ENCODE measurements around the gene ATP8B1. TPM values are rescaled to one million over a fixed set of nuclear protein-coding genes. Genes with fewer than 3 reads are reported as not detected.

ATP8B1 gene
- total RNA-seq, 3 donors from 2014 or later, result 175 to 406 (median 316) TPM

DNA sequence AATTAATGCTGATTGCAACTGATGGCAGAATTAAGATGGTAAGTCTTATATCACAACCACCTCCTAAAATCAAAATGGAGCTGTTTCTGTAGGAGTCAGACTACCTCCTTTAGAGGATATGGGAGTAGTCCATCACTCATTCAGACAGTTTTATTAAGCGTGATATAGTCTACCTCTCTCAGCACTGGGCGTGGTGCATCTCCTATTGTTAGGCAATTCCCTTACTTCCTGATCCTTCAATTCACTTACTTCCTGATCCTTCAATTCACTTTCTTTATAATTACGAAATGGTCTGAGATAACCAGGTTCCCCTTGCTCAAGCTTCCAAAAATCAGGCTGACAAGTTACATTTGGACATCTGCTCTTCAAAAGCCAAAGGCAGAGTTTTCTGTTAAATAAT lies 31.9 kb downstream of the ATP8B1 start:
- intact Hi-C loops (cut with DNase I, micrococcal nuclease), result no loop called here
- peak; percentile 87 for ATAC-seq
- Histone ChIP-seq H3K4me1 (ENCODE audit: low read depth) (peaks cover 80% of the 10 kb centered on the region), H3K9me3 (no peaks in the 10 kb centered on the region), H3K36me3 (ENCODE audit: low read depth) (no peaks in the 10 kb centered on the region), H3K4me3 (no peak overlapping the region)
- peak in 1 of 3 donors; percentile 83 for DNase-seq
- TF ChIP-seq, protein P1, sequence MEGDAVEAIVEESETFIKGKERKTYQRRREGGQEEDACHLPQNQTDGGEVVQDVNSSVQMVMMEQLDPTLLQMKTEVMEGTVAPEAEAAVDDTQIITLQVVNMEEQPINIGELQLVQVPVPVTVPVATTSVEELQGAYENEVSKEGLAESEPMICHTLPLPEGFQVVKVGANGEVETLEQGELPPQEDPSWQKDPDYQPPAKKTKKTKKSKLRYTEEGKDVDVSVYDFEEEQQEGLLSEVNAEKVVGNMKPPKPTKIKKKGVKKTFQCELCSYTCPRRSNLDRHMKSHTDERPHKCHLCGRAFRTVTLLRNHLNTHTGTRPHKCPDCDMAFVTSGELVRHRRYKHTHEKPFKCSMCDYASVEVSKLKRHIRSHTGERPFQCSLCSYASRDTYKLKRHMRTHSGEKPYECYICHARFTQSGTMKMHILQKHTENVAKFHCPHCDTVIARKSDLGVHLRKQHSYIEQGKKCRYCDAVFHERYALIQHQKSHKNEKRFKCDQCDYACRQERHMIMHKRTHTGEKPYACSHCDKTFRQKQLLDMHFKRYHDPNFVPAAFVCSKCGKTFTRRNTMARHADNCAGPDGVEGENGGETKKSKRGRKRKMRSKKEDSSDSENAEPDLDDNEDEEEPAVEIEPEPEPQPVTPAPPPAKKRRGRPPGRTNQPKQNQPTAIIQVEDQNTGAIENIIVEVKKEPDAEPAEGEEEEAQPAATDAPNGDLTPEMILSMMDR (IDR thresholded peaks at IDR 0.05), result no peak

DNA sequence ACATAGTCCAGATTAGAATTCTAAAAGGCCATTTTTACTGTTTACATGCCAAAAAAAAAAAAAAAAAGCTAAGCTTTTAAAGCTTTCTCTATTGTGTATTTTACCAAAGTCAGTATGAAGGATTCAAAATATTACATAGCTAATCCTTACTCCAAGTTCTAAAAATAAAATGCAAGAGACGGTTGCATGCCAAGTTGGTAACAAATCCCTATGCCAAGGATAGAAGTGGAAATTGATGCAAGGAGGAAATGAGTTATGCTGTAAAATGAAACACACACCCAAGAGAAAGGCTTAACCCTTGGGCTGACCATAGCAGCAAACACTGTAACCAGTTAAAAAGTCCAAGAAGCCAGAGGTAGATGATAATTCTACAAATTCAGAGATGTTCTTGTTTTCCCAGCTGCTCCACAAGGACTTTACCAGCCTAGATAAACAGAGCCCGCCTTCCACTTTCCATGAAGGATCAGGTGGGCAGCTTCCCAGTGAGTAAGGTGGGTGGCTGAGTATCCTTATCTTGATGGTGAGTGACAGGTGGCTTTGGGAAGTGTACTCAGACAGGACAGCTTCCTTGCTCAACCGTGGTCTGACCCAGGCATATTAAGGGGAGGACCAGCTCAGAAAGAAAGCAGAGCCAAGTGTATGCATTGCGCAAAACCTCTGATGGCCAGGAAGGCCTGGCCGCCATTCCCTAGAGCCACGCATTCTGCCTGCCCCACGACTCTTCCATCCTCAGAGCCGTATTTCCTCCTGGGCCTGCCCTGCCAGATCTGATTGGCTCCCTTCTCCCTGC lies 34.4 kb downstream of the ATP8B1 start:
- H3K4me1 ChIP-seq (ENCODE audit: low read depth), result peaks cover 58% of the 10 kb centered on the region
- TF ChIP-seq, protein P1 (IDR thresholded peaks at IDR 0.05), result no peak
- H3K36me3 ChIP-seq (ENCODE audit: low read depth), result no peaks in the 10 kb centered on the region
- intact Hi-C loops (cut with DNase I, micrococcal nuclease), result no loop called here
- no peak overlapping the region for H3K4me3 ChIP-seq
- DNase-seq, result no peak
- ATAC-seq, result peak; percentile 66
- no peaks in the 10 kb centered on the region for H3K9me3 ChIP-seq

DNA sequence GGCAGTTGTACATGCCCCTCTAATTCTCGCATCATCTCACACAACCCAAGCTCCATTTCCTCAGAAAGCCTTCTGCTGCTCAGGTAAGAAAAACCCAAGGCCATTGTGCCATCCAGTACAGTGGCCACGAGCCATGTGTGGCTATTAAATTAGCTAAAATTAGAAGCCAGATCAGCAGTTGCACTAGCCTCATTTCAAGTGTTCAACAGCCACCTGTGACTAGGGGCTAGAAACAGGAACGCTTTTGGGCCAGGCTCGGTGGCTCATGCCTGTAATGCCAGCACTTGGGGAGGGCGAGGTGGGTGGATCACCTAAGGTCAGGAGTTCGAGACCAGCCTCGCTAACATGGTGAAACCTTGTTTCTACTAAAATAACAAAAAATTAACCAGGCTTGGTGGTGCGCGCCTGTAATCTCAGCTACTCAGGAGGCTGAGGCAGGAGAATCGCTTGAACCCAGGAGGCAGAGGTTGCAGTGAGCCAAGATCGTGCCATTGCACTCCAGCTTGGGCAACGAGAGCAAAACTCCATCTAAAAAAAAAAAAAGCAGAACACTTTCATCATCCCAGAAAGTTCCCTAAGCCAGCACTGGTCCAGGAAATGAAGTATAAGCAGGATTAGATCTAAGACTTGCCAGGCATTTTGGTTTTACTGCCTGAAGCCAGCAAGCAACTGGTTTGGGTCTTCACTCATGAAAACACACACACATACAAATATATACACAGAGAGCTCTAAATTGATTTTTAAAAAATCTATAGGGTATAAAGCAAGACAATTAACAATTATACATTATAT lies 35.7 kb downstream of the ATP8B1 start:
- TF ChIP-seq, protein P1 (IDR thresholded peaks at IDR 0.05), result no peak
- Histone ChIP-seq H3K4me1 (ENCODE audit: low read depth) (peaks cover 51% of the 10 kb centered on the region), H3K36me3 (ENCODE audit: low read depth) (no peaks in the 10 kb centered on the region)

DNA sequence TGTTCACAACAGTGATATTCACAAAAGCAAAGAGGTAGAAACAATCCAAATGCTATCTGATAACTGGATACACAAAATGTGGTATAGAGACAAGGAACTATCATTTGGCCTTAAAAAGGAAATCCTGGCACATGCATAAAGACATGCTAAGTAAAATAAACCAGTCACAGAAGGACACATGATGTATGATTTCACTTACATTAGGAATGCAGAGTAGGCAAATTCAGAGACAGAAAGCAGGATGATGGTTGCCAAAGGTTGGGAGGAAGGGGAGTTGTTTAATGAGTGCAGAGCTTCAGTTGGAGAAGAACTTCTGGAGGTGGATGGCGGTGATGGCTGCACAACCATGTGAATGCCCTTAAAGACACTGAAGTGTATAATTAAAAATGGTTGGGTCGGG lies 38.1 kb downstream of the ATP8B1 start:
- ATAC-seq, result no peak
- intact Hi-C loops (cut with DNase I, micrococcal nuclease), result no loop called here
- DNase-seq, result no peak
- H3K4me1 ChIP-seq (ENCODE audit: low read depth), result peaks cover 34% of the 10 kb centered on the region
- no peaks in the 10 kb centered on the region for H3K9me3 ChIP-seq
- no peak overlapping the region for H3K4me3 ChIP-seq
- TF ChIP-seq, protein P1 (IDR thresholded peaks at IDR 0.05), result no peak
- H3K36me3 ChIP-seq (ENCODE audit: low read depth), result no peaks in the 10 kb centered on the region

More for the DNA sequence above, 35.7 kb downstream of the ATP8B1 start:
- no peak for ATAC-seq
- intact Hi-C loops (cut with DNase I, micrococcal nuclease), result no loop called here
- Histone ChIP-seq H3K4me3 (no peak overlapping the region), H3K9me3 (no peaks in the 10 kb centered on the region)
- no peak for DNase-seq

DNA sequence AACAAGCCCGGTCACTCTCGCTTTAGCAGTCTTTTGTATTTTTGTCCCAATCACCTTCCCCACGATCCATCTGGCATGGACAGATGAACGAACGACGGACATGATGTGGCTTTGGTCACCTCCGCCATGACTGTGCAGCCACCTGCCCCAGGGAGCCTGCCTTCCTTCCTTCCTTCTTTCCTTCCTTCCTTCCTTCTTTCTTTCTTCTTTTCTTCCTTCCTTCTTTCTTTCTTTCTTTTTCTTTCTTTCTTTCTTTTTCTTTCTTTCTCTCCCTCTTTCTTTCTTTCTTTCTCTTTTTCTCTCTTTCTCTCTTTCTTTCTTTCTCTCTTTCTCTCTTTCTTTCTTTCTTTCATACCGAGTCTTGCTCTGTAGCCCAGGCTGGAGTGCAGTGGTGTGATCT lies 39.0 kb downstream of the ATP8B1 start:
- TF ChIP-seq, protein P1 (IDR thresholded peaks at IDR 0.05), result no peak
- Histone ChIP-seq H3K4me3 (no peak overlapping the region), H3K36me3 (ENCODE audit: low read depth) (no peaks in the 10 kb centered on the region), H3K4me1 (ENCODE audit: low read depth) (peaks cover 28% of the 10 kb centered on the region), H3K9me3 (no peaks in the 10 kb centered on the region)
- intact Hi-C loops (cut with DNase I, micrococcal nuclease), result no loop called here
- ATAC-seq (no peak), DNase-seq (no peak)

Data from mucosa of descending colon (tissue), 3 donors.